Vagina (tissue), 2 donors: ENCODE measurements around the gene RNASE1.

Experiments
- POLR2A ChIP-seq, 2 donors: fragments of 450-650 bp; IDR thresholded peaks; one replicate each; pipeline ENCODE4 v1.6.1; 2017; ENCODE audit warnings: antibody characterized with exemption in 2 of 2, mild to moderate bottlenecking in 2 of 2, moderate library complexity in 2 of 2
- POLR2AphosphoS5 ChIP-seq, 2 donors: sonication (generic); formaldehyde crosslinking; IDR thresholded peaks; one replicate each; pipeline ENCODE4 v1.9.0; 2017; ENCODE audit warnings: antibody characterized with exemption in 2 of 2, mild to moderate bottlenecking in 2 of 2, low read depth in 1 of 2; ENCODE audit not compliant: insufficient read depth in 1 of 2
- TF ChIP-seq, protein P1 (sequence below), 3 experiments: fragments of 450-650 bp in 2 of 3; fragments of 200-600 bp in 1 of 3; sonication (generic) in 1 of 3; IDR thresholded peaks; one replicate each; pipeline ENCODE4 v1.5.1; 2017 to 2019; ENCODE audit warnings: antibody characterized with exemption in 3 of 3, mild to moderate bottlenecking in 2 of 3, moderate library complexity in 2 of 3

DNA sequence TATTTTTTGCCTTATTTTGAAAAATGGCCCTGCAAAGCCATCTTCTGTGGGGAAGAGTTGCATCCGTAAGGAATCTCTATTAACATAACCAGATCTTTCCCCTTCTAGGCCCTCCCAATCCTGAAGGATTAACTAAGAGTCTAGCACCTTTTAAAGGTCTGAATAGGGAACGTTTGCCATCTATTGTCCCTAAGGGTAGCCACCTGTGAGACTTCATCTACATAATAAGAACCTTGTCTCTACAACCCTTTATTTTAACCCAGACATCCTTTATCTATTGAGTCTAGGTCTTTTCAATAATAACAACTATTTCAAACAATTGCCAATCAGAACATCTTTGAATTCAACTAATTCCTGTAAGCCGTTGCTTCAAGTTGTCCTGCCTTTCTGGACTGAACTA lies 30.0 kb downstream of the RNASE1 start:
- TF ChIP-seq, protein P1, sequence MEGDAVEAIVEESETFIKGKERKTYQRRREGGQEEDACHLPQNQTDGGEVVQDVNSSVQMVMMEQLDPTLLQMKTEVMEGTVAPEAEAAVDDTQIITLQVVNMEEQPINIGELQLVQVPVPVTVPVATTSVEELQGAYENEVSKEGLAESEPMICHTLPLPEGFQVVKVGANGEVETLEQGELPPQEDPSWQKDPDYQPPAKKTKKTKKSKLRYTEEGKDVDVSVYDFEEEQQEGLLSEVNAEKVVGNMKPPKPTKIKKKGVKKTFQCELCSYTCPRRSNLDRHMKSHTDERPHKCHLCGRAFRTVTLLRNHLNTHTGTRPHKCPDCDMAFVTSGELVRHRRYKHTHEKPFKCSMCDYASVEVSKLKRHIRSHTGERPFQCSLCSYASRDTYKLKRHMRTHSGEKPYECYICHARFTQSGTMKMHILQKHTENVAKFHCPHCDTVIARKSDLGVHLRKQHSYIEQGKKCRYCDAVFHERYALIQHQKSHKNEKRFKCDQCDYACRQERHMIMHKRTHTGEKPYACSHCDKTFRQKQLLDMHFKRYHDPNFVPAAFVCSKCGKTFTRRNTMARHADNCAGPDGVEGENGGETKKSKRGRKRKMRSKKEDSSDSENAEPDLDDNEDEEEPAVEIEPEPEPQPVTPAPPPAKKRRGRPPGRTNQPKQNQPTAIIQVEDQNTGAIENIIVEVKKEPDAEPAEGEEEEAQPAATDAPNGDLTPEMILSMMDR (IDR thresholded peaks at IDR 0.05): no peak
- TF ChIP-seq POLR2A (IDR thresholded peaks at IDR 0.05) (no peak), POLR2AphosphoS5 (IDR thresholded peaks at IDR 0.05; ENCODE audit: insufficient read depth in 1 of 2, low read depth in 1 of 2) (no peak)
